HAP-1 (cell line): ENCODE measurements around the gene SYDE1.
A peak's percentile ranks its signal among the peaks of the same experiment; 100 is the strongest.
"Not testable (repeated sequence)": the region's sequence is repeated elsewhere in the genome, so short reads cannot be mapped to it uniquely, and the experiment has no call there.

Experiments used
- DNase-seq, 2 experiments: peaks; one replicate each; pipeline ENCODE4 v3.0.0-alpha.2; 2016 to 2020; ENCODE audit warnings: low spot score in 2 of 2
- H3K27me3 ChIP-seq: fragments of 250-450 bp; sonication (Bioruptor Pico); 2 replicates; pipeline ENCODE4 v1.5.1; 2020; ENCODE audit warnings: low read depth, mild to moderate bottlenecking, moderate library complexity
- H3K36me3 ChIP-seq: fragments of 250-450 bp; sonication (Bioruptor Pico); replicated peaks from 2 replicates; pipeline ENCODE4 v1.5.1; 2020; ENCODE audit warnings: mild to moderate bottlenecking
- H3K4me1 ChIP-seq: fragments of 250-450 bp; sonication (Bioruptor Pico); 2 replicates; pipeline ENCODE4 v1.5.1; 2020; ENCODE audit warnings: mild to moderate bottlenecking
- H3K4me3 ChIP-seq: fragments of 250-450 bp; sonication (Bioruptor Pico); 2 replicates; pipeline ENCODE4 v1.5.1; 2020; ENCODE audit warnings: mild to moderate bottlenecking, moderate library complexity
- H3K9me3 ChIP-seq: fragments of 250-450 bp; sonication (Bioruptor Pico); 2 replicates; pipeline ENCODE4 v1.5.1; 2020; ENCODE audit warnings: mild to moderate bottlenecking, moderate library complexity
- in situ Hi-C: fragments of 300-500 bp; cut with MboI; formaldehyde crosslinking; loops from 3 replicates; pipeline ENCODE4 v1.14.3; 2020; ENCODE audit warnings: low sequenced_read_pairs, inconsistent platforms, mixed read lengths

SYDE1 gene

DNA sequence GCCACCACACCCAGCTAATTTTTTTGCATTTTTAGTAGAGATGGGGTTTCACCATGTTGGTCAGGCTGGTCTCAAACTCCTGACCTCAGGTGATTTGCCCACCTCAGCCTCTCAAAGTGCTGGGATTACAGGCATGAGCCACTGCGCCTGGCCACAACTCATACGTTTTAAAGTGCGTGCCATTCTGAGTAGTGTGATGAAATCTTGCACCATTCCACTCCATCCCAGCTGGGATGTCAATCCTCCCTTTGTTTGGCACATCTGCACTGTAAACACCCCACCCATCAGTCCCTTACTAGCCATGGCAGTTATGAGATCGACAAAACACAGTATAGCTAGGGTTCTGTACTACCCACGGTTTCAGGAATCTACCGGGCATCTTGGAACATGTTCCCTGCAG lies 9.2 kb upstream of the SYDE1 start:
- H3K36me3 ChIP-seq, H3K4me3 ChIP-seq, DNase-seq, H3K27me3 ChIP-seq, H3K9me3 ChIP-seq, in situ Hi-C loops, H3K4me1 ChIP-seq: not testable (repeated sequence)

GRCh38 chr19:15098460-15098859 lies 8.7 kb upstream of the SYDE1 start:
- Histone ChIP-seq H3K27me3 (no peaks in the 10 kb centered on the region), H3K9me3 (peaks cover 12% of the 10 kb centered on the region), H3K36me3 (no peaks in the 10 kb centered on the region), H3K4me3 (no peak overlapping the region), H3K4me1 (no peaks in the 10 kb centered on the region)
- DNase-seq = no peak
- in situ Hi-C loops = no loop called here

DNA sequence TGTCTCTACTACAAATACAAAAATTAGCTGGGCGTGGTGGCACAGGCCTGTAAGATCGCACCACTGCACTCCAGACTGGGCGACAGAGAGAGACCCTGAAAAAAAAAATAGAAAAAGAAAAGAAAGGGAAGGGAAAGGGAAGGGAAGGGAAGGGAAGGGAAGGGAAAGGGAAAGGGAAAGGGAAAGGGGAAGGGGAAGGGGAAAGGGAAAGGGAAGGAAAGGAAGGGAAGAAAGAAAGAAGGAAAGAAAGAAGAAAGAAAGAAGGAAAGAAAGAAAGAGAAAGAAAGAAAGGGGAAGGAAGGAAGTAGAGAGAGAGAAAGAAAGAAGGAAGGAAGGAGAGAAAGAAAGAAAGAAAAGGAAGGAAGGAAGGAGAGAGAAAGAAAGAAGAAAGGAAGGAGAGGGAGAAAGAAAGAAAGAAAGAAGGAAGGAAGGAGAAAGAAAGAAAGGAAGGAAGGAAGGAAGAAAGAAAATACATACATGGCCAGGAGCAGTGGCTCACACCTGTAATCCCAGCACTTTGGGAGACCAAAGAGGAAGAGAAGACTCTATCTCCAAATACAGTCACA lies 8.1 kb upstream of the SYDE1 start:
- no peak overlapping the region for H3K4me3 ChIP-seq
- no peaks in the 10 kb centered on the region for H3K27me3 ChIP-seq
- DNase-seq = no peak
- H3K4me1 ChIP-seq = no peaks in the 10 kb centered on the region
- in situ Hi-C loops = no loop called here
- H3K9me3 ChIP-seq = peaks cover 18% of the 10 kb centered on the region
- no peaks in the 10 kb centered on the region for H3K36me3 ChIP-seq

- Histone ChIP-seq H3K9me3 (peaks cover 24% of the 10 kb centered on the region), H3K4me1 (peaks cover 1% of the 10 kb centered on the region; the same call in 1 of the 2 replicates), H3K36me3 (no peaks in the 10 kb centered on the region), H3K27me3 (no peaks in the 10 kb centered on the region), H3K4me3 (no peak overlapping the region)
- peak in 1 of 2 experiments; percentile 65 for DNase-seq
- in situ Hi-C loops = no loop called here
Observed at GRCh38 chr19:15101479-15102082, 5.6 kb upstream of the SYDE1 start.

DNA sequence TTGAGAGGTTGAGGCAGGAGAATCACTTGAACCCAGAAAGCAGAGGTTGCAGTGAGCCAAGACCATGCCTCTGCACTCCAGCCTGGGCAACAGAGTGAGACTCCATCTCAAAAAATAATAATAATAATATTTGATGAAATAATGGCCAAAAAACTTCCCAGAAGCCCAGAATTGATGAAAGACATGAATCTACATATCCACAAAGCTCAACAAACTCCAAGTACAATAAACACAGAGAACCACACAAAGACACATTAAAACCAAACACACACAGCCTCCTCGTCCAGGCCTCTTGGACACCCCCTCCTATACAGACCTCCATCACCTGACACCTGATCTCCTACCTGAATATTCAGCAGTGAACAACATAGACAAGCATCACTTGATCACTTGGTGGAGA lies 3.2 kb upstream of the SYDE1 start:
- H3K4me1 ChIP-seq = peaks cover 9% of the 10 kb centered on the region; the same call in 1 of the 2 replicates
- no peak for DNase-seq
- H3K27me3 ChIP-seq = no peaks in the 10 kb centered on the region
- no peak overlapping the region for H3K4me3 ChIP-seq
- in situ Hi-C loops = no loop called here
- peaks cover 24% of the 10 kb centered on the region for H3K9me3 ChIP-seq
- no peaks in the 10 kb centered on the region for H3K36me3 ChIP-seq

- Histone ChIP-seq H3K4me3 (no peak overlapping the region), H3K9me3 (peaks cover 24% of the 10 kb centered on the region), H3K27me3 (no peaks in the 10 kb centered on the region), H3K36me3 (peaks cover 3% of the 10 kb centered on the region; the same call in 1 of the 2 replicates), H3K4me1 (peaks cover 9% of the 10 kb centered on the region; the same call in 1 of the 2 replicates)
- DNase-seq = no peak
- in situ Hi-C loops = no loop called here
Observed at GRCh38 chr19:15104411-15104810, 2.8 kb upstream of the SYDE1 start.

GRCh38 chr19:15105044-15105443 lies 2.2 kb upstream of the SYDE1 start:
- H3K36me3 ChIP-seq = peaks cover 6% of the 10 kb centered on the region; the same call in 1 of the 2 replicates
- no peak for DNase-seq
- H3K4me3 ChIP-seq = no peak overlapping the region
- H3K27me3 ChIP-seq = no peaks in the 10 kb centered on the region
- in situ Hi-C loops = no loop called here
- H3K9me3 ChIP-seq = peaks cover 24% of the 10 kb centered on the region
- H3K4me1 ChIP-seq = peaks cover 9% of the 10 kb centered on the region; the same call in 1 of the 2 replicates

GRCh38 chr19:15108145-15108844 lies 1.1 kb downstream of the SYDE1 start:
- H3K4me3 ChIP-seq = peak overlapping the region; percentile 82
- in situ Hi-C loops = no loop called here
- DNase-seq = no peak
- H3K9me3 ChIP-seq = peaks cover 15% of the 10 kb centered on the region
- H3K4me1 ChIP-seq = peaks cover 9% of the 10 kb centered on the region; the same call in 1 of the 2 replicates
- peaks cover 39% of the 10 kb centered on the region for H3K36me3 ChIP-seq
- H3K27me3 ChIP-seq = no peaks in the 10 kb centered on the region

DNA sequence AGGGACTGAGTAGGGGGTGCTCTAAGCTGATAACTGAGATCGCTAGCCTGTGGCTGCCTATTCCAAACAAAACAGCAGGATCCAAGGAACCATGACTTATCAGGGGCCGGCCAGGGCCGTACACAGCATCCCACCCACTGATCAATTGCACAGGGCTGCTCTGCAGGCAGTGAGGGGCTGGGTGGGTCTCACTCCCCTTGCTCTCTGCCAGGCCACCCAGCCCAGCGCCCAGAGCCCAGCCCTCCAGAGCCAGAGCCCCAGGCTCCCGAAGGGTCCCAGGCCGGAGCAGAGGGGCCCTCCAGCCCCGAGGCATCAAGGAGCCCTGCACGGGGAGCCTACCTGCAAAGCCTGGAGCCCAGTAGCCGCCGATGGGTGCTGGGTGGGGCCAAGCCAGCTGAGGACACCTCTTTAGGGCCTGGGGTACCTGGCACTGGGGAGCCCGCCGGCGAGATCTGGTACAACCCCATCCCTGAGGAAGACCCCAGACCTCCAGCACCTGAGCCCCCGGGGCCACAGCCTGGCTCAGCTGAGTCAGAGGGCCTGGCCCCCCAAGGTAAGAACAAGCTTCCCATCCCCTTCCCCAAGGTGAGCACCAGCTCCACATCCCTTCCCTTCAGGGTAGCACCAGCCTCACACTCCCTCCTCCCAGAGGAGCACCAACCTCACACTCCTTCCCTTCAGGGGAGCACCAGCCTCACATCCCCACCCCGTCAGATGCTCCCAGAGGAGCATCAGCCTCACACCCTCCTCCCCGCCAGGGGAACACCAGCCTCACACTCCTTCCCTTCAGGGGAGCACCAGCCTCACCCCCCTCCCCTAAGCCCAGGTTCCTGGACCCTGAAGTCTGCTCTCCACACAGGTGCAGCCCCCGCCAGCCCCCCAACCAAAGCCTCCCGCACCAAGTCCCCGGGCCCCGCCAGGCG lies 1.9 kb downstream of the SYDE1 start:
- Histone ChIP-seq H3K4me1 (peaks cover 9% of the 10 kb centered on the region; the same call in 1 of the 2 replicates), H3K9me3 (peaks cover 6% of the 10 kb centered on the region), H3K27me3 (no peaks in the 10 kb centered on the region), H3K36me3 (peaks cover 47% of the 10 kb centered on the region), H3K4me3 (no peak overlapping the region)
- DNase-seq = no peak
- in situ Hi-C loops = no loop called here

DNA sequence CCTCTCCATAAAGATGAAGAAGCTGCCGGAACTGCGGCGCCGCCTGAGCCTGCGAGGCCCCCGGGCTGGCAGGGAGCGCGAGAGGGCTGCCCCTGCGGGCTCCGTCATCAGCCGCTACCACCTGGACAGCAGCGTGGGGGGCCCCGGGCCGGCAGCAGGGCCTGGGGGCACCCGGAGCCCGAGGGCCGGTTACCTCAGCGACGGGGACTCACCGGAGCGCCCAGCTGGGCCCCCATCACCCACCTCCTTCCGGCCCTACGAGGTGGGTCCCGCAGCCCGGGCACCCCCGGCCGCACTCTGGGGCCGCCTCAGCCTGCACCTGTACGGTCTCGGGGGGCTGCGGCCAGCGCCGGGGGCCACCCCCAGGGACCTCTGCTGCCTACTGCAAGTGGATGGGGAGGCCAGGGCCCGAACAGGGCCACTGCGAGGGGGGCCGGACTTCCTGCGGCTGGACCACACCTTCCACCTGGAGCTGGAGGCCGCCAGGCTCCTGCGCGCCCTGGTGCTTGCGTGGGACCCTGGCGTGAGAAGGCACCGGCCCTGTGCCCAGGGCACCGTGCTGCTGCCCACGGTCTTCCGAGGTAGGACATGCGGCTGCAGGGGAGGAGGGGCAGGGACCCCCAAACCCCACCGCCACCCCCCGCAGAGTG lies 2.7 kb downstream of the SYDE1 start:
- H3K9me3 ChIP-seq = no peaks in the 10 kb centered on the region
- DNase-seq = no peak
- peaks cover 9% of the 10 kb centered on the region; the same call in 1 of the 2 replicates for H3K4me1 ChIP-seq
- H3K27me3 ChIP-seq = no peaks in the 10 kb centered on the region
- H3K4me3 ChIP-seq = no peak overlapping the region
- in situ Hi-C loops = no loop called here
- peaks cover 52% of the 10 kb centered on the region for H3K36me3 ChIP-seq

DNA sequence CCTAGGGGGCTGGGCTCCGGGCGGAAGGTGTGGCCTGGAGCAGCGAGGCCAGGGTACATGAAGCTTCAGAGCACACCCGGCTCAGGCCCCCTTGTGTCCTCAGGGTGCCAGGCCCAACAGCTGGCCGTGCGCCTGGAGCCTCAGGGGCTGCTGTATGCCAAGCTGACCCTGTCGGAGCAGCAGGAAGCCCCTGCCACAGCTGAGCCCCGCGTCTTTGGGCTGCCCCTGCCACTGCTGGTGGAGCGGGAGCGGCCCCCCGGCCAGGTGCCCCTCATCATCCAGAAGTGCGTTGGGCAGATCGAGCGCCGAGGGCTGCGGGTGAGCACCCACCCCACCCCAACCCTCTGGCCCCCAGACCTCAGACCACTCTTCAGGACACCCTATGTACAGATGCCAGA lies 3.2 kb downstream of the SYDE1 start:
- H3K36me3 ChIP-seq = peaks cover 56% of the 10 kb centered on the region
- H3K4me1 ChIP-seq = peaks cover 9% of the 10 kb centered on the region; the same call in 1 of the 2 replicates
- in situ Hi-C loops = no loop called here
- no peaks in the 10 kb centered on the region for H3K9me3 ChIP-seq
- no peaks in the 10 kb centered on the region for H3K27me3 ChIP-seq
- DNase-seq = no peak
- H3K4me3 ChIP-seq = no peak overlapping the region

- peaks cover 6% of the 10 kb centered on the region; the same call in 1 of the 2 replicates for H3K4me1 ChIP-seq
- in situ Hi-C loops = no loop called here
- no peaks in the 10 kb centered on the region for H3K9me3 ChIP-seq
- H3K36me3 ChIP-seq = peaks cover 67% of the 10 kb centered on the region
- no peaks in the 10 kb centered on the region for H3K27me3 ChIP-seq
- no peak for DNase-seq
- no peak overlapping the region for H3K4me3 ChIP-seq
Observed at GRCh38 chr19:15111758-15112157, 4.6 kb downstream of the SYDE1 start.

DNA sequence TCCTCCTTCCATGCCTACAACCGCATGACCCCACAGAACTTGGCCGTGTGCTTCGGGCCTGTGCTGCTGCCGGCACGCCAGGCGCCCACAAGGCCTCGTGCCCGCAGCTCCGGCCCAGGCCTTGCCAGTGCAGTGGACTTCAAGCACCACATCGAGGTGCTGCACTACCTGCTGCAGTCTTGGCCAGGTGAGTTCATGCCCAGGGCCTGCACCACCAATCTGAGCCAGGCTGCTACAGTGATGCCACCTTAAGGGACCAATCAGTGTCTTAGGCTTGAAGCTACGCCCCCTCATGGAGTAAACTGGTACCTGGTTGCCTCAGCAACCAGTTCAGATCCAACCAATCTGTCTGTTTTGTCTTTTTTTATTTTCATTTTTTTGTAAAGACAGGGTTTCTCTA lies 5.2 kb downstream of the SYDE1 start:
- Histone ChIP-seq H3K4me1 (peaks cover 5% of the 10 kb centered on the region; the same call in 1 of the 2 replicates), H3K4me3 (no peak overlapping the region), H3K9me3 (no peaks in the 10 kb centered on the region), H3K27me3 (no peaks in the 10 kb centered on the region), H3K36me3 (peaks cover 73% of the 10 kb centered on the region)
- in situ Hi-C loops = no loop called here
- DNase-seq = no peak
